ENCODE results near the gene OR5K3.
"Not testable (repeated sequence)": the region's sequence is repeated elsewhere in the genome, so short reads cannot be mapped to it uniquely, and the experiment has no call there.

Gene OR5K3, protein sequence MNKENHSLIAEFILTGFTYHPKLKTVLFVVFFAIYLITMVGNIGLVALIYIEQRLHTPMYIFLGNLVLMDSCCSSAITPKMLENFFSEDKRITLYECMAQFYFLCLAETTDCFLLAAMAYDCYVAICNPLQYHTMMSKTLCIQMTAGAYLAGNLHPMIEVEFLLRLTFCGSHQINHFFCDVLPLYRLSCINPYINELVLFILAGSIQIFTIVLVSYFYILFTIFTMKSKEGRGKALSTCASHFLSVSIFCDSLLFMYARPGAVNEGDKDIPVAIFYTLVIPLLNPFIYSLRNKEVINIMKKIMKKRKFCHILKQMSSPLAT

GRCh38 chr3:98390366-98390765 is at the start of gene OR5K3:
OR5K3 (plus strand) TSS chr3:98390666; CDS start chr3:98390666, 0 bp downstream.
- DNase-seq, result no peak

GRCh38 chr3:98341758-98342157 is 48.7 kb upstream of the OR5K3 start:
- no peak for DNase-seq

DNA sequence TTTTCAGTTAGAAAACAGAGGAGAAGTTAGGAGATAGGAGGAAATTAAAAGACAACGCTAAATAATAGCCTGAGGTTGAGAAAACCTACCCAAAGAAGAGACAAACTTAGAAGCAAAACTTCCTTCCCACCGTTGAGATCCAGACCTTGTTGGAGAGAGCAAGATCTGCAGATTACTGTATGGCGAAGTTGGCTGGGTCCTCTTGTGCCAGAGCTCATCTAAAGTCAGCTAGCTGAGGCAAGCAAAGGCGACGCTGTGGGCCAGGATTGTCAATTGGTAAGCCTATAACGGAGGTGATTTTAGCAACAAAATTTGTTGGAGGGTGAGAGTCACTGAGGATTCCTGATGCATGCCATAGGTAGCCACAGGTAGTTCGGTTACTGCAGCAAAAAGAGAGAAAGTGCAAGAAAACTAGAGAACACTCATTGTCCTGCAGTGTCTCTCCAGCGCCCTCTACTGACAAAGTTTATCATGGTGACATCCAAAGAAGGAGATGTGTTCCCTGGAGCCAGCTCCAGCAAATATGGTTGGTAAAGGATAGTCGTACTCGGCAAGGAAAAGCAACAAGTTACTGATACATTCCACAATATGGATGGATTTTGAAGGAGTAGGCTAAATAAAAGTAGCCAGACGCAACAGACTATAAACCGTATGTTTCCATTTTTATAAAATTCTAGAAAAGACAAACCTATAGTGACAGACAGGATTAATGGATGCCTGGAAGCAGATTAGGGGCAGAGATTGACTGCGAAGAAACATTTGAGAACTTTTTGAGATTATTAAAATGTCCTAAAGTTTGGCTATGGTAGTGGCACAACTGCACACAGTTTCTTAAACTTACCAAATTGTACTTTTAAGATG is 46.6 kb upstream of the OR5K3 start:
- DNase-seq, result no peak

DNA sequence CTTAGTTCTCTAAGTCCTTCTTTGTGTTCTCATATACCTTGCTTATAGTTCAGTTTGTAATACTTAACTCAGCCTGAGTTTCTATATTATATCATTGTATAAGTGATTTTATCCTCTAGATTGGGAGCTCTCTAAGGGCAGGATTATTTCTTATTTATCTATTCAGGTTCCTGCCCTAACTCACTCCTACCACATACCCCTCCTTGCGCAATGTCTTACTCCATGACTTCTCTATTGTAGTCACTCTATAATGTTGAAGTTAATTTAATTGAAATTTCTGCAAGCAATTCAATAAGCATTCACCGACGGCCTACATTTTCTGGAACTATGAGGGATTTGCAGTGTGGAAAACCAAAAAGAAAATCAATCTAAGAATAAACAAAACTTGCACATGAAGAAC is 40.4 kb upstream of the OR5K3 start:
- DNase-seq, result no peak

DNA sequence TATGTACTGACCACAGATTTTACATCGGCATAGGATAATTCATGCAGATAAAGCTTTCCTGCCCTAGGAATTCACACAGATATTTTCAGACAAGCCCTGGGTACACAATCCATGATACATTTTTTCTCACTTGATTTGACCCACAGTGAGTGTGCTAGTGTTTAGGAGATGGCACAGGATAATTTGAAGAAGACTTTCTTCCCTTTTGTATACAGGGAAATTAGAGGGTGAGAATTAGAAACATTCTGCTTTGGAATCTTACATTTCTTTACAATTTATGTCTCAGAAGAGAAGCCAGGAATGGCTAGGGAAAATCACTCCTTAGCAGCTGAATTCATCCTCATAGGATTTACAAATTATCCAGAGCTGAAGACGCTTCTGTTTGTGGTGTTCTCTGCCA is 36.9 kb upstream of the OR5K3 start, which contains the start of gene OR5K4:
TSS of gene OR5K4 (plus strand) at position 301 of the 400 bp plus-strand sequence. CDS start at position 301, 0 bp downstream.
- DNase-seq, result no peak

- no peak for DNase-seq
These were observed 31.2 kb upstream of the OR5K3 start for GRCh38 chr3:98359250-98359649.

- no peak for DNase-seq
These were observed 30.3 kb upstream of the OR5K3 start for GRCh38 chr3:98359993-98360675.

- DNase-seq, result no peak
These were observed 29.8 kb upstream of the OR5K3 start for GRCh38 chr3:98360681-98361080.

- DNase-seq, result no peak
These were observed 29.2 kb upstream of the OR5K3 start for GRCh38 chr3:98361289-98361688.

- no peak for DNase-seq
These were observed 22.8 kb upstream of the OR5K3 start for GRCh38 chr3:98367464-98368246.

- DNase-seq, result no peak
These were observed 19.3 kb upstream of the OR5K3 start for GRCh38 chr3:98371186-98371585.

- DNase-seq, result no peak
These were observed 18.6 kb upstream of the OR5K3 start for GRCh38 chr3:98371853-98372252.

- DNase-seq, result no peak
These were observed 18.0 kb upstream of the OR5K3 start for GRCh38 chr3:98372445-98372844.

GRCh38 chr3:98376631-98377030 is 13.8 kb upstream of the OR5K3 start:
- DNase-seq, result no peak

DNA sequence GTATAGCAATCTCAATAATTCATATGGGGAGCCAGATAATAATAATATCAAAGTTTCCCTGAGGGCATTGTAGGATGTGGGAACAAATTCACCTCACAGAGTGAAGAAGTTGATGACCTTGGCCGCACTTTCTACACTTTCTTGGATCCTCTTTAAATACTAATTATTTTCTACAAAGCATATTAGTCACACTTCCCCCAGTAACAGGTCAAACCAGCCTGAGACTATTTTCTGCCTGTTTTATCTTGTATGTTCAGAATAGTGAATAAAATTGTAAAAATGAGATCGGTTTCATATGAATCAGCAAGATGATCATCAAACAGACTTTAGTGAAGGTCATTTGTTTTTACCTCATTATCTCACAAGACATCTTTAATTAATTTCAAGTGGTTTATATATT is 2.3 kb upstream of the OR5K3 start:
- no peak for DNase-seq

- no peak for DNase-seq
These were observed 4.6 kb downstream of the OR5K3 start for GRCh38 chr3:98395101-98395500.

DNA sequence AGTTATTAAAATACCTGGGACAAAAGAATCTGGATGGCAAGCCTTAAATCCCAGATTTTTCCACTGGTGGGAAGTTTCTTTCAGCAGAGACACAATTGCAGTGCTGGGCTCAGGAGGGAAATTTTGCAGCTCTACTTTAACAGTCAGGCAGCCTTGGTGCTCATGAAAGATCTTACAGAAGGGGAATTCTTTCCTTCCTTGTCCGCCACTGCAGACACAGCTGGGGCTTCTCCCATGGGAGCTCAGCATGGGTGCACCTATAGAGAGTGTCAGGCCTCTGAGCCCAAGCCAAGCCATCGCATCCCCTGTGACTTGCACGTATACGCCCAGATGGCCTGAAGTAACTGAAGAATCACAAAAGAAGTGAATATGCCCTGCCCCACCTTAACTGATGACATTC is 6.0 kb downstream of the OR5K3 start:
- DNase-seq, result not testable (repeated sequence)

- no peak for DNase-seq
These were observed 8.0 kb downstream of the OR5K3 start for GRCh38 chr3:98398513-98398912.

GRCh38 chr3:98402507-98402906 is 12.0 kb downstream of the OR5K3 start:
- DNase-seq, result no peak

- no peak for DNase-seq
These were observed 13.5 kb downstream of the OR5K3 start for GRCh38 chr3:98404010-98404409.

- no peak for DNase-seq
These were observed 15.6 kb downstream of the OR5K3 start for GRCh38 chr3:98406034-98406433.

GRCh38 chr3:98432575-98432974 is 42.1 kb downstream of the OR5K3 start:
- DNase-seq, result no peak

DNA sequence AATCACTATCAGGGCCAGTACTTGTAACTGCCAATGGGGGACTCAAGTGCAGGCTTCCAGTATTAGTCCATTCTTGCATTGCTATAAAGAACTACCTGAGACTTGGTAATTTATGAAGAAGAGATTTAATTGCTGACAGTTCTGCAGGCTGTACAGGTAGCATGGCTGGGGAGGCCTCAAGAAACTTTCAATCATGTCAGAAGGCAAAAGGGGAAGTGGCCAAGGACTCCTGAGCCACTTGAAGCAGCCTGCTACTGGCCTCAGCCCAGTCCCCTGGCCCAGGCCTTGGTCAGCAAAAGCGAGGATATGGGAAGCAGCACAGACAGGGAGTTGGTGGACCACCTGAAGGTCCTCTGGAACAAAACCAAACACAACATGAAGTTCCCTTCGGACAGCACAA is 43.3 kb downstream of the OR5K3 start:
- no peak for DNase-seq

Data from NCI-H2171 (cell line).